ENCODE data around the gene INSR. TPM values are rescaled to one million over a fixed set of nuclear protein-coding genes. Genes with fewer than 3 reads are reported as not detected.
A peak's percentile ranks its signal among the peaks of the same experiment; 100 is the strongest.
"Not testable (repeated sequence)": the region's sequence is repeated elsewhere in the genome, so short reads cannot be mapped to it uniquely, and the experiment has no call there.

Gene INSR
- total RNA-seq, 1 donor from 2014 or later, result 75.5 TPM

DNA sequence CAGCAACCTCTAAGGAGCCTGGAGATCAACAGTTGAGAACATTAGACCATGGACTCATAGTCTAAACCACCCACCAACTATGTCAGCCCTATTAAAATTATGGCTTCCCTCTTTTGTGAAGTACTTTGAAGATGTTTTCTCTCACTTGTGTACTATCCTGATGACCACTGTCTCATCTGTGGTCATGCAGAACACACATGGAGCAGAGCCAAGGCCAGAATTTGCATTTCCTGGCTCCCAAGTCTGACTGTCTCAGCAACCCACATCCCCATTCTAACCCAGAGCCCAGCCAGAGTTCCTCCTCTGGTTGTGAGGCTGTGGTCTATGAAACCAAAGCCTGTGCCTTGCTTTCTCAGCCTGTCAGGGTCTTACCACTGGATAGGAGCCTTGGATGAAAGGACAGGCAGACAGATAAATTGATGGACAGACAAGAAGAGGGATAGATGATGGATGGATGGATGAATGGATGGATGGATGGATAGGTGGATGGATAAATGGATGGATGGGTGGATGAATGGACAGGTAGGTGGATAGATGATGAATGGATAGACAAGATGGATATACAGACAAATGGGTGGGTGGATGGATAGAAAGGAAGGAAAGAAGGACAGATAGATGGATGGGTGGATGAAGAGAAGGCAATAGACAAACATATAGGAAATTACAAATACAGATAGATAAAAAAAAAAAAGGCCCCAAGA is 189.3 kb downstream of the INSR start:
- no peak for DNase-seq (ENCODE audit: low spot score)

DNA sequence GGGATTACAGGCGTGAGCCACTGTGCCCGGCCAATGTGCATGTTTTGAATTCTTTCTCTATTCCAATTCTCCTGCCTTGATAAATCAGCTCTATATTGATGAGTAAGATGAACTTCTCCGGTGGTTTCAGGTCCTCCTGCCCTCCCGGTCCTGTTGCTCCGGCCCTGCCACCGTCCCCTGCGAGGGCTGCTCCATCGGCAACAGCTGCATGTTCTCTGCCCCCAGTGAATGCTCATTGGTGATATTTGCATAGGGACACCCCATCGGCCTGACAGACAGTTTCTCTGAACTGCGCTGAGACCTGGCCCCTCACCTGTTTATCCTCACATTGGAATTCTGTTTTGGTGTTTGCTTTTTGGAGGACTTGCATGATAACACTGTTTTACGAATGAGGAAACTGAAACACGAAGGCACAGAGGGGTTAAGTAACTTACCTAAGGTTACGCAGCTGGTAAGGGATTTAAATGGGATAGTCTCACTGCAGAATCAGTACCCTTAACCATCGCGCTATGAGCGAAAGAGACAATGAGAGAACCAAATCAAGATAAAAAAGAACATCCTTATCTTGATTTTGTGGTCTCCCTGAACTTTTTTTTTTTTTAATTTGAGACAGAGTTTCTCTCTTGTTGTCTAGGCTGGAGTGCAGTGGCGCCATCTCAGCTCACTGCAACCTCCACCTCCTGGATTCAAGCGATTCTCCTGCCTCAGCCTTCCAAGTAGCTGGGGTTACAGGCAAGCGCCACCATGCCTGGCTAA is 192.5 kb downstream of the INSR start:
- no peak for DNase-seq (ENCODE audit: low spot score)

GRCh38 chr19:7099597-7099921 is 194.7 kb downstream of the INSR start:
- DNase-seq (ENCODE audit: low spot score), result no peak

DNA sequence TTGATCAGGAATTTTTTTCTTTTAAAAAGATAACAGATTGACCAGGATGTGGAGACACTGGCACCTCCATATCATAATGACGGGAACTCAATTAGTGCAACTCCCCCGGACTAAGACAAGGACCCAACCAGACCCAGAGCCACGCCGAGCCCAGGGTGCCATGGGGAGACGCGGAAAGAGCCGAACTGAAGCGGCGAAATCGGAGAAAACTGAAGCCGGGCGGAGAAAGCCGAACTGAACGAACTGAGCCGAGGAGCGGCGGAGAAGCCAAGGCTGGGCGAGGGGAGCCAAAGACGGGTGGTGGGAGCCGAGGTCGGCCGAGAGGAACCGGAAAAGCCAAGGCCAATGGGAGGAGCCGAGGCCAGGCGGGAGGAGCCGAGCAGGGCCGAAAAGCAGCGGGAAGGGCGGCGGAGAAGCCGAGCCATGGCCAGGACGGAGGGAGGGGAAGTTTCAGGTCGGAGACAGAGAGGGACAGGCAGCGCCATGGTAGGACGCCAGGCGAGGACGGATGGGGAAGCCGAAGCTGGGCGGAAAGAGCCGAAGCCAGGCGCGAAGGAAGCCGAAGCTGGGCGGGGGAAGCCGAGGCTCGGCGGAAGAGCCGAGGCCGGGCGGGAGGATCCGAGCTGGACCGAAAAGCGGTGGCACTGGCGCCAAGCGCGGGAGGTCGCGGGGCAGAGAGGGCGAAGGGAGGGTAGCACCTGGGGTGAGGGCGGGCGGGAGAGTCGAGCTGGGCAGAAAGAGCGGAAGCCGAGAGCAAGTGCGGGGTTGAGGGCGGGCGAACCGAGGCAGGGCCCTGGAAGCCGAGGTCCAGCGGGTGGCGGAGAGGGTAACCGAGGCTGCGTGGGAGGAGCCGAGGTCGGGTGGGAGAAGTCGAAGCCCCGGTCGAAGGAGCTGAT is 195.3 kb downstream of the INSR start:
- peak; percentile 97 for DNase-seq (ENCODE audit: low spot score)

GRCh38 chr19:7098096-7098495 is 196.1 kb downstream of the INSR start:
- no peak for DNase-seq (ENCODE audit: low spot score)

- no peak for DNase-seq (ENCODE audit: low spot score)
Observed at GRCh38 chr19:7088999-7089398, 205.2 kb downstream of the INSR start.

DNA sequence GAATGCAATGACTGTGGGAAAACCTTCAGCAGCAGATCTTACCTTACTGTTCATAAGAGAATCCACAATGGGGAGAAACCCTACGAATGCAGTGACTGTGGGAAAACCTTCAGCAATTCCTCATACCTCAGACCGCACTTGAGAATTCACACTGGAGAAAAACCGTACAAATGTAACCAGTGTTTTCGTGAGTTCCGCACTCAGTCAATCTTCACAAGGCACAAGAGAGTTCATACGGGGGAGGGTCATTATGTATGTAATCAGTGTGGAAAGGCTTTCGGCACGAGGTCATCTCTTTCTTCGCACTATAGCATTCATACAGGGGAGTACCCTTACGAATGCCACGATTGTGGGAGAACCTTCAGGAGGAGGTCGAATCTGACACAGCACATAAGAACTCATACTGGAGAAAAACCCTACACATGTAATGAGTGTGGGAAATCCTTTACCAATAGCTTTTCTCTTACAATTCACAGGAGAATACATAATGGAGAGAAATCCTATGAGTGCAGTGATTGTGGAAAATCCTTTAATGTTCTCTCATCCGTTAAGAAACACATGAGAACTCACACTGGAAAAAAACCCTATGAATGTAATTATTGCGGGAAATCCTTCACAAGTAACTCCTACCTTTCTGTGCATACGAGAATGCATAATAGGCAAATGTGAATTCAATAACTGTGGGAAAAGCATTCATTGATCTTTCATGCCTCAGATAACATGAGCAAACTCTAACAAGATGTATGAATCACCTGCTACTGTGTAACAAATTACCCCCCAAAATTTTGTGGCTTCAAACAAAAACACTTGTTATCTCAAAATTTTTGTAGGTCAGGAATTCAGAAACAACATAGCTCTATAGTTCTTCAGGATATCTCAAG is 210.9 kb downstream of the INSR start:
- no peak for DNase-seq (ENCODE audit: low spot score)

- DNase-seq (ENCODE audit: low spot score), result no peak
Observed at GRCh38 chr19:7078008-7078407, 216.2 kb downstream of the INSR start.

- DNase-seq (ENCODE audit: low spot score), result no peak
Observed at GRCh38 chr19:7076151-7076550, 218.1 kb downstream of the INSR start.

- DNase-seq (ENCODE audit: low spot score), result no peak
Observed at GRCh38 chr19:7074705-7075282, 219.4 kb downstream of the INSR start.

DNA sequence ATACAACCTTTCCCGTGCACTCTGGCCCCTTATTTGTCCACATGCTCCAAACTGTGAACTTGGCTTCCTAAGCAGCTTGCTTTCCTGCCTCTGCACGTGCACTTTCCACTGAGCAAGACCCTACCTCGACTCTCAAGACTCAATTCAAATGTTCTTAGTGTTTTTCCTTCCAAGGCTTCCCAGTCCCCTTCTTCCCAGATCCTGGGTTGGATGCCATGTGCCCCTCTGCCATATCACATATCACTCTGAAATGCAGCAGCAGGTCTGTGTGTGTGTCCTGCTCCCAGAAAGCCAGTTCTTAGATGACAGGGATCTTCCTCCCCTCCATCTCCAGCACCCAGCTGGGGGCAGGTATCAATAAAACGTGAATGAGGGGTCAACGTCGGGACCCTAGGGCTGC is 221.7 kb downstream of the INSR start:
- no peak for DNase-seq (ENCODE audit: low spot score)

GRCh38 chr19:7069904-7070226 is 224.3 kb downstream of the INSR start:
- DNase-seq (ENCODE audit: low spot score), result no peak

DNA sequence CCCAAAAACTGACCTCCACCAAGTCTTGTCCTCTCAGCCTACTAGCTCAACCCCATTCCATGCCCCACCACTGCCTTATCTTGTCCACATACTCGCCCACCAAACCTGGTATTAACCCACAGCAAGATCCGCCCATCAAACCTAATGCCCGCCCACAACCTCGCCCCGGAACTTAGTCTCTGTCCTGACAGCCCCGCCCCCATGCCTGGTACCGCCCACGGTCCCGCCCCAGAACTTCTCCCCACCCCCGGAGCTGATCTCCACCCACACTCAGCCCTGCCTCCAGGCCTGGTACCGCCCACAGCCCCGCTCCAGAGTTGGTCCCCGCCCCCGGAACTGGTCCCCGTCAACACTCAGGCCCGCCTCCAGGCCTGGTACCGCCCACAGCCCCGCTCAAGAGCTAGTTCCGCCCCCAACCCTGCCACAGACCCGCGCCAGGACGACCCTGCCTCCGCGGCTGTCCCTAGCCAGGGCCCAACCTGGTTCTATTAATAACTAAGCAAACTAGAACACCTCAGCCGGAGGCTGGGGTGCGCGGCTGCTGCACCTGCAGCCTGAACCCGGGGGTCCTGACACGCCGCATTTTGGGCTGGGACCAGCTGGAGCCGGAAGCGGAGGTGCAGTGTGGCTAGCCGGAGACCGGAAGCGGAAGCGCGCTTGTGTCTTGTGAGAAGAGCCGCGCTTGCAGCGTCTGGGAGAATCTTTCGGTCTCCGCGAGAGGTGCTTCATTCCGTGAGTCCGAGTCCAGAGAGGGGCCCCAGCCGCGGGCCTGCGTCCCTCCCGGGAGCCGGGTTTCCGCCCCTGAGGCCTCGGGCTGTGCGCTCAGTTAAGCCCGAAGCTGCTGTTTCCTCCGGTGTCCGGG is 224.9 kb downstream of the INSR start, which contains the start of gene ZNF557:
TSS of gene ZNF557 (plus strand) at position 662 of the 862 bp plus-strand sequence. CDS start 5,372 bp downstream, outside the sequence.
- DNase-seq (ENCODE audit: low spot score), result peak; percentile 99

- no peak for DNase-seq (ENCODE audit: low spot score)
Observed at GRCh38 chr19:7068599-7068998, 225.6 kb downstream of the INSR start.

DNA sequence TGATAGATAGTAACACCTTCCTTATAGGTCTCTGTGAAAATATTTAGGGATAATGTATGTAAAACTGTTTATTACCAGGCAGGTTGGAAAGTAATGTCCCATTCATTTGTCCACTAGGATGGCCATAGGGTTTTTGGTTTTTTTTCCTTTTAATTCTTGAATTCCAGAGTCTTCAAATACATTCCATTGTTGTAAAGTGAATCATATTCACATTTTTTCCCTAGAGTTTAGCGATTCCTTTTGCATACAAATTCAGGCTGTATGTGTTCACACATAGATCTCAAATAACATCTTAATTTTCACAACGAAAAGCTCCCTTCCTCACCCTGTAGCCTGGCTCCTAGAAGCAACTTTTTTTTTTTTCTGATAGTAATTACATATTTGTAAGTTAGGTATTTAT is 226.5 kb downstream of the INSR start:
- DNase-seq (ENCODE audit: low spot score), result no peak

GRCh38 chr19:7067122-7067521 is 227.1 kb downstream of the INSR start:
- DNase-seq (ENCODE audit: low spot score), result not testable (repeated sequence)

- no peak for DNase-seq (ENCODE audit: low spot score)
Observed at GRCh38 chr19:7063764-7064418, 230.3 kb downstream of the INSR start.

DNA sequence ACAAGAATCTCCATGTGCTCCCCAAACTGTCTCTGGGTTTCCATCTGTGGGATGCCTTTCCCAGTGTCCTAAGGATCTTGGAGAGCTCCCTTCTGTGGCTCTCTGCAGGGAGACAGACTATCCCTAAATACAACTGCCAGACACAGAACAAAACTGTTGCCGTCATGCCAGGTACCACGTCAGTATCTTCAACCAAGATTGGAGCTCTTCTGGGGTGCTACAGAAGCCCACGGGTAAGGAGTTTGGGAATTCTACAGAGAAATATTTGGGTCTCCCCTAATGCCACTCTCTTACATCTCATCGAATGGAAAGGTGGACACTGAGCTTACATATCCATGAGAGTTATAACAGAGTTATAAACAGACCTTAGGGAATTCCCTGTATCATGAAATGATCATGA is 230.9 kb downstream of the INSR start:
- DNase-seq (ENCODE audit: low spot score), result no peak
